Liver (tissue), 9 donors: Measurements from ENCODE around the gene SMOC1. TPM values are rescaled to one million over a fixed set of nuclear protein-coding genes. Genes with fewer than 3 reads are reported as not detected.

Experiments
- DNase-seq: peaks from one replicate; pipeline ENCODE4 v3.0.0-alpha.2; 2017; ENCODE audit warnings: low spot score
- H3K27ac ChIP-seq, 2 donors: one replicate each; pipeline ENCODE4 v1.7.0; 2013; ENCODE audit warnings: inconsistent platforms in 2 of 2, low read length in 2 of 2, control low read depth in 1 of 2, low read depth in 1 of 2, mild to moderate bottlenecking in 1 of 2
- H3K27me3 ChIP-seq, 4 donors: one replicate each; pipeline versions ENCODE4 v1.6.1 to v1.7.0; 2013; ENCODE audit warnings: low read length in 3 of 4, inconsistent platforms in 1 of 4, mild to moderate bottlenecking in 1 of 4, moderate library complexity in 1 of 4; ENCODE audit not compliant: control insufficient read depth in 4 of 4, insufficient read depth in 4 of 4
- H3K36me3 ChIP-seq, 4 donors: one replicate each; pipeline versions ENCODE4 v1.6.1 to v1.7.0; 2013; ENCODE audit warnings: low read length in 3 of 4, mild to moderate bottlenecking in 3 of 4, low read depth in 1 of 4, moderate library complexity in 1 of 4; ENCODE audit not compliant: control insufficient read depth in 4 of 4, insufficient read depth in 3 of 4
- H3K4me1 ChIP-seq, 4 donors: one replicate each; pipeline versions ENCODE4 v1.6.1 to v1.7.0; 2013; ENCODE audit warnings: low read length in 3 of 4, mild to moderate bottlenecking in 3 of 4, moderate library complexity in 1 of 4; ENCODE audit not compliant: control insufficient read depth in 4 of 4, insufficient read depth in 4 of 4
- H3K4me3 ChIP-seq, 3 donors: one replicate each; pipeline versions ENCODE4 v1.6.1 to v1.7.0; 2013; ENCODE audit warnings: low read length in 3 of 3, control low read depth in 1 of 3, low read depth in 1 of 3, mild to moderate bottlenecking in 1 of 3
- H3K9ac ChIP-seq, 2 donors: one replicate each; pipeline ENCODE4 v1.7.0; 2013; ENCODE audit warnings: low read length in 2 of 2, mild to moderate bottlenecking in 2 of 2, moderate library complexity in 2 of 2, control low read depth in 1 of 2, low read depth in 1 of 2
- H3K9me3 ChIP-seq, 4 donors: one replicate each; pipeline versions ENCODE4 v1.6.1 to v1.7.0; 2013; ENCODE audit warnings: low read length in 3 of 4; ENCODE audit not compliant: control insufficient read depth in 4 of 4
- CTCF ChIP-seq: fragments of 150-350 bp; IDR thresholded peaks from 2 replicates; pipeline ENCODE4 v1.5.1; 2017; ENCODE audit warnings: improper control_type of control experiment, low read depth, low read length; ENCODE audit not compliant: missing input control
- EGR1 ChIP-seq, 2 donors: IDR thresholded peaks; 2 replicates each; pipeline ENCODE4 v1.6.1; 2016 to 2018; ENCODE audit warnings: antibody characterized with exemption in 2 of 2, low read depth in 2 of 2
- HNF4A ChIP-seq, 2 donors: conservative IDR thresholded peaks; 2 replicates each; pipeline ENCODE4 v1.6.1; 2016; ENCODE audit warnings: antibody characterized with exemption in 2 of 2, mild to moderate bottlenecking in 2 of 2
- HNF4G ChIP-seq: IDR thresholded peaks from 2 replicates; pipeline ENCODE4 v1.6.1; 2016; ENCODE audit warnings: antibody characterized with exemption
- MAX ChIP-seq: IDR thresholded peaks from 2 replicates; pipeline ENCODE4 v1.6.1; 2016; ENCODE audit warnings: antibody characterized with exemption
- NR2F2 ChIP-seq: IDR thresholded peaks from 2 replicates; pipeline ENCODE4 v1.6.1; 2016; ENCODE audit warnings: antibody characterized with exemption
- RAD21 ChIP-seq, 2 donors: IDR thresholded peaks; 2 replicates each; pipeline ENCODE4 v1.6.1; 2016; ENCODE audit warnings: antibody characterized with exemption in 2 of 2, mild to moderate bottlenecking in 2 of 2
- REST ChIP-seq: IDR thresholded peaks from 2 replicates; pipeline ENCODE4 v1.6.1; 2016; ENCODE audit warnings: antibody characterized with exemption, mild to moderate bottlenecking
- SP1 ChIP-seq: IDR thresholded peaks from 2 replicates; pipeline ENCODE4 v1.6.1; 2018; ENCODE audit warnings: antibody characterized with exemption, mild to moderate bottlenecking
- TAF1 ChIP-seq: conservative IDR thresholded peaks from 2 replicates; pipeline ENCODE4 v1.6.1; 2016; ENCODE audit warnings: antibody characterized with exemption, mild to moderate bottlenecking
- YY1 ChIP-seq: IDR thresholded peaks from 2 replicates; pipeline ENCODE4 v1.6.1; 2016; ENCODE audit warnings: antibody characterized with exemption, mild to moderate bottlenecking
- ZBTB33 ChIP-seq: IDR thresholded peaks from 2 replicates; pipeline ENCODE4 v1.6.1; 2016; ENCODE audit warnings: antibody characterized with exemption
- WGBS: extraction: QIAGEN DNeasy Blood & Tissue Kit; methylation state at CpG from one replicate; pipeline ENCODE4 v1.1.7; 2013; 5-methylcytosine and 5-hydroxymethylcytosine counted together
- polyA plus RNA-seq, 2 donors: library from polyadenylated mRNA; stranded (reverse) in 1 of 2; unstranded in 1 of 2; fragments of 200-250 nt in 1 of 2; fragments of >200 nt in 1 of 2; fragmentation: Nextera tagmentation in 1 of 2; extraction: Ambion mirVana in 1 of 2; gene quantifications; one replicate each; pipeline versions ENCODE4 v1.2.1 to v1.2.3, GENCODE V29; 2013 to 2015
- total RNA-seq, 2 donors: library from RNA; depleted of rRNA; stranded (reverse); fragments of >200 nt; gene quantifications; one replicate each; pipeline ENCODE4 v1.2.3, GENCODE V29; 2014
- donor health status: healthy.
- donor health status: healthy.
- donor health status: healthy.
- donor health status: healthy.
- donor health status: healthy.

SMOC1 gene
- total RNA-seq: 10 to 100 TPM; 21.9 to 43.7 TPM
- polyA plus RNA-seq: 10 to 100 TPM; 11.2 to 32.9 TPM

- H3K9me3 ChIP-seq: no peaks in the 10 kb centered on the region
- 1% methylated on average over 67 of the region's 67 CpGs for WGBS
- no peaks in the 10 kb centered on the region for H3K27me3 ChIP-seq
- H3K36me3 ChIP-seq: no peaks in the 10 kb centered on the region
- DNase-seq: peak; percentile 79
- peak within 1 kb of the TSS; percentile 76 to 87 for H3K9ac ChIP-seq
- peak within 1 kb of the TSS; percentile 84 to 86 for H3K27ac ChIP-seq
- H3K4me3 ChIP-seq: peak within 1 kb of the TSS; percentile 89 to 99 (median 91)
- TF ChIP-seq HNF4G (no peak), RAD21 (IDR thresholded peaks at IDR 0.05) (peak in 1 of 2 donors; percentile 23), MAX (peak; percentile 28), YY1 (peak; percentile 85), SP1 (peak; percentile 81), REST (no peak), TAF1 (peak; percentile 61)
- H3K4me1 ChIP-seq: peaks cover 9 to 64% (median 48%) of the 10 kb centered on the region in 4 donors
Measured at GRCh38 chr14:69879175-69880043, at the start of gene SMOC1. TSS of gene SMOC1 (plus strand) at chr14:69879416. CDS start at chr14:69879679, 263 bp downstream.

GRCh38 chr14:69838881-69839416, 40.3 kb upstream of the SMOC1 start:
- Histone ChIP-seq H3K4me1 (no peaks in the 10 kb centered on the region), H3K27ac (no peak overlapping the region), H3K27me3 (no peaks in the 10 kb centered on the region), H3K9ac (no peak overlapping the region), H3K9me3 (no peaks in the 10 kb centered on the region), H3K36me3 (no peaks in the 10 kb centered on the region), H3K4me3 (no peak overlapping the region)
- TF ChIP-seq HNF4A (conservative IDR thresholded peaks at IDR 0.05): no peak
- 90% methylated on average over 3 of the region's 3 CpGs for WGBS
- DNase-seq: no peak

GRCh38 chr14:69839661-69840060, 39.6 kb upstream of the SMOC1 start:
- Histone ChIP-seq H3K27me3 (no peaks in the 10 kb centered on the region), H3K36me3 (no peaks in the 10 kb centered on the region), H3K9ac (no peak overlapping the region), H3K9me3 (no peaks in the 10 kb centered on the region), H3K27ac (no peak overlapping the region), H3K4me1 (no peaks in the 10 kb centered on the region), H3K4me3 (no peak overlapping the region)
- 89% methylated on average over 3 of the region's 3 CpGs for WGBS
- no peak for DNase-seq
- TF ChIP-seq ZBTB33 (no peak), NR2F2 (no peak), REST (no peak), HNF4A (conservative IDR thresholded peaks at IDR 0.05) (no peak), SP1 (no peak), EGR1 (IDR thresholded peaks at IDR 0.05; ENCODE audit: low read depth in 2 of 2) (no peak), YY1 (no peak), CTCF (no peak), TAF1 (no peak)
